Measurements from ENCODE around the gene ATP8A2.

DNA sequence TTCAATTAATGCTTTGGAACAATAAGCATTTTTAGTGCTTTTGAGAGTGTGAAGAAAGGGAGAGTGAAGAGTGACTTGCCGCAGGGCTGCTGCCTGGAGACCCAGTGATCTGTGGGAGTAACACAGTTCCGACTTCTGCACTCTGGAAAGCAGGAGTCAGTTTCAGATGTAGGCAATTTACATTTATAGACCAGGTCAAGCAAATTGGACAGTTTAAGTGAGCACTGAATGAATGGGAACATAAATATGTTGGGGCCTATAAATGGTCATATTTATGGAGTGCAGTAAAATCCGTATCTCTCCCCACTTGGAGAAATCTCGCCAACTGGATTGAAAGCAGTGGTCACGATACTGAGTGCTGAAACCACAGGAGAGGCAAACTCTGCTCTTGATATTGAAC lies 689.5 kb downstream of the ATP8A2 start:
- TF ChIP-seq POLR2A (IDR thresholded peaks at IDR 0.05) (no peak), POLR2AphosphoS5 (IDR thresholded peaks at IDR 0.05) (no peak), EP300 (IDR thresholded peaks at IDR 0.05) (no peak)
- TF ChIP-seq, protein P1, sequence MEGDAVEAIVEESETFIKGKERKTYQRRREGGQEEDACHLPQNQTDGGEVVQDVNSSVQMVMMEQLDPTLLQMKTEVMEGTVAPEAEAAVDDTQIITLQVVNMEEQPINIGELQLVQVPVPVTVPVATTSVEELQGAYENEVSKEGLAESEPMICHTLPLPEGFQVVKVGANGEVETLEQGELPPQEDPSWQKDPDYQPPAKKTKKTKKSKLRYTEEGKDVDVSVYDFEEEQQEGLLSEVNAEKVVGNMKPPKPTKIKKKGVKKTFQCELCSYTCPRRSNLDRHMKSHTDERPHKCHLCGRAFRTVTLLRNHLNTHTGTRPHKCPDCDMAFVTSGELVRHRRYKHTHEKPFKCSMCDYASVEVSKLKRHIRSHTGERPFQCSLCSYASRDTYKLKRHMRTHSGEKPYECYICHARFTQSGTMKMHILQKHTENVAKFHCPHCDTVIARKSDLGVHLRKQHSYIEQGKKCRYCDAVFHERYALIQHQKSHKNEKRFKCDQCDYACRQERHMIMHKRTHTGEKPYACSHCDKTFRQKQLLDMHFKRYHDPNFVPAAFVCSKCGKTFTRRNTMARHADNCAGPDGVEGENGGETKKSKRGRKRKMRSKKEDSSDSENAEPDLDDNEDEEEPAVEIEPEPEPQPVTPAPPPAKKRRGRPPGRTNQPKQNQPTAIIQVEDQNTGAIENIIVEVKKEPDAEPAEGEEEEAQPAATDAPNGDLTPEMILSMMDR (IDR thresholded peaks at IDR 0.05), result no peak

All from upper lobe of left lung (tissue), 4 donors.